HepG2 (cell line): ENCODE results near the gene TRIM66. TPM values are rescaled to one million over a fixed set of nuclear protein-coding genes. Genes with fewer than 3 reads are reported as not detected.

Experiments used
- ATAC-seq: fragments of 200-7000 bp; cut with Tn5 transposase; 3 replicates; pipeline ENCODE4 v1.9.1; 2020; ENCODE audit warnings: mild to moderate bottlenecking, moderate library complexity
- BruUV-seq: library from RNA; stranded (reverse); fragments of 400-500 nt; replicated peaks from 2 replicates; lab custom pipeline; 2021; lab: Mats Ljungman, UMichigan
- CTCF ChIA-PET: fragments of 300-600 bp; formaldehyde crosslinking; extraction: SDS; loops from one replicate; lab custom pipeline; 2021; ENCODE audit warnings: low total read pairs, inconsistent platforms, low intra/inter-chr PET ratio; lab: Yijun Ruan, JAX
- POLR2A ChIA-PET: fragments of 350-600 bp; sonication (Branson Sonifier 250); formaldehyde crosslinking; loops from one replicate; lab custom pipeline; 2020; ENCODE audit warnings: antibody characterized with exemption, inconsistent platforms; lab: Yijun Ruan, JAX
- DNase-seq: peaks from one replicate; pipeline ENCODE4 v3.0.0-alpha.2; 2015; ENCODE audit warnings: low spot score
- FAIRE-seq: peaks from 3 replicates; lab custom pipeline; 2011; peaks lifted over from hg19 to GRCh38; lab: Jason Lieb, UNC
- H2AFZ ChIP-seq: one replicate; pipeline ENCODE4 v1.6.1; 2011; ENCODE audit warnings: low read length, inconsistent platforms
- H3K27ac ChIP-seq: fragments of 300-600 bp; 3 replicates; pipeline ENCODE4 v1.8.0; 2011; ENCODE audit warnings: mixed run types, mild to moderate bottlenecking, mixed read lengths, low read length, inconsistent platforms; ENCODE audit not compliant: insufficient read depth; ENCODE audit errors: extremely low read length
- H3K27me3 ChIP-seq, 2 experiments: fragments of 200-600 bp in 1 of 2; 2 replicates in 1 of 2; 3 replicates in 1 of 2; pipeline versions ENCODE4 v1.6.0 to v1.8.0; 2011; ENCODE audit warnings: low read length in 2 of 2, mild to moderate bottlenecking in 2 of 2, moderate library complexity in 2 of 2, inconsistent platforms in 1 of 2; ENCODE audit not compliant: insufficient read depth in 2 of 2, control insufficient read depth in 1 of 2
- H3K36me3 ChIP-seq, 2 experiments: fragments of 200-600 bp in 1 of 2; replicated peaks in 1 of 2; 2 replicates in 1 of 2; 3 replicates in 1 of 2; pipeline versions ENCODE4 v1.5.1 to v1.8.0; 2011; ENCODE audit warnings: low read length in 2 of 2, inconsistent platforms in 1 of 2; ENCODE audit not compliant: insufficient read depth in 2 of 2, control insufficient read depth in 1 of 2
- H3K4me1 ChIP-seq: 2 replicates; pipeline ENCODE4 v1.5.1; 2012; ENCODE audit warnings: low read length, inconsistent platforms; ENCODE audit not compliant: insufficient read depth
- H3K4me2 ChIP-seq: 2 replicates; pipeline ENCODE4 v1.6.0; 2011; ENCODE audit warnings: low read depth, low read length, inconsistent platforms
- H3K4me3 ChIP-seq, 3 experiments: fragments of 200-600 bp in 1 of 3; sonication (generic), shearing (Covaris generic) in 1 of 3; replicated peaks in 1 of 3; 2 replicates each; pipeline ENCODE4 v1.5.1; 2011 to 2016; ENCODE audit warnings: low read length in 3 of 3, inconsistent platforms in 2 of 3, low read depth in 2 of 3, mild to moderate bottlenecking in 2 of 3, control low read depth in 1 of 3, mixed read lengths in 1 of 3; ENCODE audit not compliant: insufficient read depth in 1 of 3
- H3K79me2 ChIP-seq: one replicate; pipeline ENCODE4 v1.6.1; 2011; ENCODE audit warnings: low read length, inconsistent platforms; ENCODE audit not compliant: insufficient read depth
- H3K9ac ChIP-seq: 2 replicates; pipeline ENCODE4 v1.6.0; 2011; ENCODE audit warnings: mild to moderate bottlenecking, low read depth, low read length, inconsistent platforms; ENCODE audit not compliant: insufficient read depth
- H3K9me3 ChIP-seq: 2 replicates; pipeline ENCODE4 v1.5.1; 2012; ENCODE audit warnings: mild to moderate bottlenecking, low read length
- H4K20me1 ChIP-seq: 2 replicates; pipeline ENCODE4 v1.6.0; 2011; ENCODE audit warnings: inconsistent platforms, mild to moderate bottlenecking, low read length, moderate library complexity; ENCODE audit not compliant: insufficient read depth
- ESRRA ChIP-seq: sonication (generic); formaldehyde crosslinking; IDR thresholded peaks from 2 replicates; pipeline ENCODE4 v1.5.1; 2020; ENCODE audit warnings: mild to moderate bottlenecking, low read depth, missing genetic modification reagents
- FLYWCH1 ChIP-seq: sonication (generic); formaldehyde crosslinking; IDR thresholded peaks from 2 replicates; pipeline ENCODE4 v1.8.1; 2023; ENCODE audit warnings: mild to moderate bottlenecking, missing genetic modification reagents
- HNRNPLL ChIP-seq: fragments of 200-400 bp; formaldehyde crosslinking; IDR thresholded peaks from 2 replicates; pipeline ENCODE4 v1.6.1; 2017; ENCODE audit warnings: mild to moderate bottlenecking, low read depth, low read length; ENCODE audit not compliant: poor library complexity, severe bottlenecking
- HOXA9 ChIP-seq: sonication (generic); formaldehyde crosslinking; IDR thresholded peaks from 2 replicates; pipeline ENCODE4 v1.8.1; 2022; ENCODE audit warnings: missing genetic modification reagents, mild to moderate bottlenecking, moderate library complexity, borderline replicate concordance
- NFYC ChIP-seq: IDR thresholded peaks from 2 replicates; pipeline ENCODE4 v1.6.1; 2016; ENCODE audit warnings: missing genetic modification reagents, missing compliant biosample characterization
- NR2F1 ChIP-seq, 2 experiments: fragments of 450-650 bp in 1 of 2; formaldehyde crosslinking in 1 of 2; IDR thresholded peaks; 2 replicates each; pipeline versions ENCODE4 v1.5.0 to v1.6.1; 2016 to 2020; ENCODE audit warnings: mild to moderate bottlenecking in 1 of 2, missing compliant biosample characterization in 1 of 2, missing genetic modification reagents in 1 of 2, moderate library complexity in 1 of 2
- PHF20 ChIP-seq: sonication (generic); formaldehyde crosslinking; IDR thresholded peaks from 2 replicates; pipeline ENCODE4 v1.5.0; 2020; ENCODE audit warnings: mild to moderate bottlenecking, missing genetic modification reagents
- THAP11 ChIP-seq: IDR thresholded peaks from 2 replicates; pipeline ENCODE4 v1.6.1; 2016; ENCODE audit warnings: missing biosample characterization, missing genetic modification reagents
- UBTF ChIP-seq: sonication (generic); formaldehyde crosslinking; IDR thresholded peaks from 2 replicates; pipeline ENCODE4 v1.4.0; 2020; ENCODE audit warnings: mild to moderate bottlenecking, missing genetic modification reagents
- YEATS4 ChIP-seq: sonication (generic); formaldehyde crosslinking; IDR thresholded peaks from 2 replicates; pipeline ENCODE4 v1.4.0; 2020; ENCODE audit warnings: missing genetic modification reagents, borderline replicate concordance
- ZNF281 ChIP-seq: sonication (generic); formaldehyde crosslinking; IDR thresholded peaks from 2 replicates; pipeline ENCODE4 v1.4.0; 2020; ENCODE audit warnings: missing genetic modification reagents, borderline replicate concordance
- ZNF577 ChIP-seq: sonication (generic); formaldehyde crosslinking; IDR thresholded peaks from 2 replicates; pipeline ENCODE4 v1.4.0; 2020; ENCODE audit warnings: mild to moderate bottlenecking, low read depth, missing genetic modification reagents, borderline replicate concordance
- WGBS: methylation state at CpG from one replicate; pipeline ENCODE4 v1.1.6; 2017; ENCODE audit warnings: low lambda C conversion rate; 5-methylcytosine and 5-hydroxymethylcytosine counted together
- in situ Hi-C: cut with HindIII; loops from 2 replicates; pipeline ENCODE4 v1.10.0; 2017; ENCODE audit warnings: low pct_unique_long_range_greater_than_20kb; ENCODE audit not compliant: extremely low pct_ligation_motif_present
- intact Hi-C: fragments of 100-400 bp; cut with micrococcal nuclease; formaldehyde crosslinking; loops from one replicate; pipeline ENCODE4 v1.10.0; 2022; ENCODE audit not compliant: unreplicated experiment
- polyA plus RNA-seq, 8 experiments: library from polyadenylated mRNA; depleted of rRNA in 3 of 8; stranded (reverse) in 7 of 8; unstranded in 1 of 8; fragments of >200 nt; fragmentation: Illumina TruSeq in 4 of 8; extraction: Trizol in 4 of 8; gene quantifications; 2 replicates each; pipeline versions ENCODE4 v1.2.1 to v1.2.3, GENCODE V29; 2011 to 2016; ENCODE audit warnings: low read depth in 4 of 8, missing spikeins in 1 of 8, mixed read lengths in 1 of 8; ENCODE audit not compliant: insufficient read depth in 1 of 8
- total RNA-seq, 5 experiments: library from RNA; depleted of rRNA; stranded (reverse); fragments of >200 nt; fragmentation: Illumina TruSeq; extraction: Trizol; gene quantifications; 2 replicates each; pipeline ENCODE4 v1.2.3, GENCODE V29; 2016; ENCODE audit warnings: low read depth in 1 of 5

TRIM66 gene
- total and polyA plus RNA-seq, 2 of the 13 experiments (the other 11 are each of a cell fraction or from before 2014, with no cell fraction given), result 4.9 to 6.1 TPM

GRCh38 chr11:8702598-8702915 is 20.1 kb upstream of the TRIM66 start:
- intact Hi-C loops (no loop called here), in situ Hi-C loops (no loop called here)
- CTCF ChIA-PET, result no interaction called here
- no peak overlapping the region for H3K4me3 ChIP-seq
- H3K36me3 ChIP-seq, result peaks cover 5 to 28% of the 10 kb centered on the region in 2 experiments; a peak in 4 of 5 replicates
- no TSS peak for BruUV-seq
- H3K27me3 ChIP-seq, result no peaks in the 10 kb centered on the region
- no peaks in the 10 kb centered on the region for H4K20me1 ChIP-seq
- no peak overlapping the region for H3K27ac ChIP-seq
- ATAC-seq (no peak), DNase-seq (no peak)
- H3K9me3 ChIP-seq, result no peaks in the 10 kb centered on the region
- H2AFZ ChIP-seq, result no peak overlapping the region
- H3K4me1 ChIP-seq, result peaks cover 34% of the 10 kb centered on the region
- 97% methylated on average over 14 of the region's 14 CpGs for WGBS
- no peak overlapping the region for H3K4me2 ChIP-seq
- H3K9ac ChIP-seq, result no peak overlapping the region
- no peak for TF ChIP-seq PHF20 (CRISPR knock-in tag)
- no peak for TF ChIP-seq ZNF577 (CRISPR knock-in tag)
- TF ChIP-seq ESRRA, result no peak
- TF ChIP-seq THAP11 (CRISPR knock-in tag), result no peak
- TF ChIP-seq, all 625 proteins: peak for 0
- POLR2A ChIA-PET, result interaction anchor here (1.4 kb wide), 1 partner anchor 15 kb away, joined by 3 read pairs; no protein-coding TSS in a partner anchor
- no peak for FAIRE-seq
- no peaks in the 10 kb centered on the region for H3K79me2 ChIP-seq

GRCh38 chr11:8701891-8702597 is 19.6 kb upstream of the TRIM66 start:
- Histone ChIP-seq H3K79me2 (no peaks in the 10 kb centered on the region), H3K27me3 (no peaks in the 10 kb centered on the region), H4K20me1 (no peaks in the 10 kb centered on the region), H3K36me3 (peaks cover 1 to 29% of the 10 kb centered on the region in 2 experiments; a peak in 4 of 5 replicates), H2AFZ (no peak overlapping the region), H3K9ac (no peak overlapping the region), H3K4me3 (no peak overlapping the region), H3K27ac (no peak overlapping the region), H3K4me1 (peaks cover 35% of the 10 kb centered on the region), H3K4me2 (no peak overlapping the region), H3K9me3 (no peaks in the 10 kb centered on the region)
- intact Hi-C loops, result loop anchor here (2.0 kb wide), 1 partner anchor 19 kb away; no protein-coding TSS in a partner anchor
- POLR2A ChIA-PET, result interaction anchor here (1.0 to 1.4 kb wide), 3 partner anchors 13 to 20 kb away, joined by 3 to 4 read pairs (median 3); partner anchors contain the start of genes RPL27A and TRIM66
- in situ Hi-C loops, result no loop called here
- CTCF ChIA-PET, result no interaction called here
- no TSS peak for BruUV-seq
- FAIRE-seq (no peak), DNase-seq (no peak), ATAC-seq (no peak)
- WGBS, result 96% methylated on average over 10 of the region's 10 CpGs
- no peak for TF ChIP-seq HOXA9 (CRISPR knock-in tag)
- no peak for TF ChIP-seq NFYC (CRISPR knock-in tag)
- no peak for TF ChIP-seq NR2F1 (CRISPR knock-in tag; IDR thresholded peaks at IDR 0.05)
- TF ChIP-seq FLYWCH1 (CRISPR knock-in tag), result no peak
- no peak for TF ChIP-seq YEATS4 (CRISPR knock-in tag)
- no peak for TF ChIP-seq HNRNPLL
- no peak for TF ChIP-seq ZNF281
- TF ChIP-seq UBTF, result no peak
